H9 (cell line): Measurements from ENCODE around the gene MAPRE3. TPM values are rescaled to one million over a fixed set of nuclear protein-coding genes. Genes with fewer than 3 reads are reported as not detected.
A peak's percentile ranks its signal among the peaks of the same experiment; 100 is the strongest.

Experiments used
- DNase-seq: peaks from one replicate; pipeline ENCODE4 v3.0.0-alpha.2; 2017
- H2AFZ ChIP-seq: one replicate; pipeline ENCODE4 v1.6.1; 2013; ENCODE audit warnings: mild to moderate bottlenecking, low read length, control low read depth, moderate library complexity
- H2AK5ac ChIP-seq: 2 replicates; pipeline ENCODE4 v1.6.1; 2013; ENCODE audit warnings: low read length, control low read depth, mixed read lengths; ENCODE audit not compliant: insufficient read length
- H2BK120ac ChIP-seq: one replicate; pipeline ENCODE4 v1.6.1; 2013; ENCODE audit warnings: low read depth, mild to moderate bottlenecking, low read length, control low read depth, inconsistent platforms; ENCODE audit not compliant: poor library complexity, severe bottlenecking
- H2BK12ac ChIP-seq: 2 replicates; pipeline ENCODE4 v1.6.1; 2013; ENCODE audit warnings: low read length, control low read depth, mixed read lengths, low read depth; ENCODE audit not compliant: insufficient read length
- H2BK15ac ChIP-seq: 2 replicates; pipeline ENCODE4 v1.6.1; 2013; ENCODE audit warnings: low read depth, low read length, control low read depth
- H2BK20ac ChIP-seq: one replicate; pipeline ENCODE4 v1.6.1; 2013; ENCODE audit warnings: low read depth, mild to moderate bottlenecking, low read length, control low read depth, inconsistent platforms; ENCODE audit not compliant: poor library complexity, severe bottlenecking
- H2BK5ac ChIP-seq: 2 replicates; pipeline ENCODE4 v1.6.1; 2013; ENCODE audit warnings: low read length, control low read depth, mixed read lengths; ENCODE audit not compliant: insufficient read length
- H3K14ac ChIP-seq: 2 replicates; pipeline ENCODE4 v1.6.1; 2013; ENCODE audit warnings: low read length, control low read depth; ENCODE audit not compliant: insufficient read depth
- H3K18ac ChIP-seq: 2 replicates; pipeline ENCODE4 v1.6.1; 2013; ENCODE audit warnings: low read depth, mild to moderate bottlenecking, mixed read lengths, low read length, control low read depth; ENCODE audit not compliant: insufficient read length
- H3K23ac ChIP-seq: 2 replicates; pipeline ENCODE4 v1.6.1; 2013; ENCODE audit warnings: low read length, control low read depth, mixed read lengths, low read depth; ENCODE audit not compliant: insufficient read length
- H3K23me2 ChIP-seq: 2 replicates; pipeline ENCODE4 v1.6.1; 2013; ENCODE audit warnings: low read depth, mild to moderate bottlenecking, mixed read lengths, low read length, control low read depth; ENCODE audit not compliant: insufficient read length, poor library complexity, severe bottlenecking
- H3K27ac ChIP-seq: 2 replicates; pipeline ENCODE4 v1.5.1; 2013; ENCODE audit warnings: low read length, control low read depth, mixed read lengths, low read depth; ENCODE audit not compliant: insufficient read length
- H3K27me3 ChIP-seq: 2 replicates; pipeline ENCODE4 v1.6.1; 2013; ENCODE audit warnings: low read length, control low read depth, inconsistent platforms; ENCODE audit not compliant: insufficient read depth
- H3K4ac ChIP-seq: 2 replicates; pipeline ENCODE4 v1.6.1; 2013; ENCODE audit warnings: low read depth, mild to moderate bottlenecking, control low read depth, inconsistent platforms, low read length, moderate library complexity
- H3K4me1 ChIP-seq: 2 replicates; pipeline ENCODE4 v1.6.1; 2013; ENCODE audit warnings: low read length, control low read depth, inconsistent platforms; ENCODE audit not compliant: insufficient read depth
- H3K4me2 ChIP-seq: 2 replicates; pipeline ENCODE4 v1.6.1; 2013; ENCODE audit warnings: low read length, control low read depth, mixed read lengths; ENCODE audit not compliant: insufficient read length, insufficient read depth
- H3K56ac ChIP-seq: 2 replicates; pipeline ENCODE4 v1.6.1; 2013; ENCODE audit warnings: low read depth, mild to moderate bottlenecking, mixed read lengths, low read length, control low read depth; ENCODE audit not compliant: insufficient read length
- H3K79me1 ChIP-seq: 2 replicates; pipeline ENCODE4 v1.6.1; 2013; ENCODE audit warnings: low read depth, mild to moderate bottlenecking, moderate library complexity, low read length, control low read depth, inconsistent platforms; ENCODE audit not compliant: insufficient read depth, poor library complexity, severe bottlenecking
- H3K79me2 ChIP-seq: 2 replicates; pipeline ENCODE4 v1.6.1; 2013; ENCODE audit warnings: low read length, control low read depth, inconsistent platforms; ENCODE audit not compliant: insufficient read depth
- H3K9ac ChIP-seq: 2 replicates; pipeline ENCODE4 v1.6.1; 2013; ENCODE audit warnings: low read length, control low read depth, mixed read lengths; ENCODE audit not compliant: insufficient read length; ENCODE audit errors: extremely low read depth
- H3K9me3 ChIP-seq: one replicate; pipeline ENCODE4 v1.6.1; 2013; ENCODE audit warnings: low read depth, low read length, inconsistent platforms; ENCODE audit not compliant: control insufficient read depth
- H3T11ph ChIP-seq: one replicate; pipeline ENCODE4 v1.6.1; 2013; ENCODE audit warnings: mild to moderate bottlenecking, low read length, control low read depth, inconsistent platforms
- H4K20me1 ChIP-seq: one replicate; pipeline ENCODE4 v1.6.1; 2013; ENCODE audit not compliant: control insufficient read depth, insufficient read length, insufficient read depth
- H4K5ac ChIP-seq: 2 replicates; pipeline ENCODE4 v1.6.1; 2013; ENCODE audit warnings: low read depth, mild to moderate bottlenecking, mixed read lengths, low read length, control low read depth; ENCODE audit not compliant: insufficient read length
- H4K8ac ChIP-seq: replicated peaks from 2 replicates; pipeline ENCODE4 v1.6.1; 2013; ENCODE audit warnings: low read length, control low read depth, mixed read lengths, low read depth; ENCODE audit not compliant: insufficient read length
- H4K91ac ChIP-seq: 2 replicates; pipeline ENCODE4 v1.6.1; 2013; ENCODE audit warnings: low read depth, mild to moderate bottlenecking, moderate library complexity, mixed read lengths, low read length, control low read depth; ENCODE audit not compliant: insufficient read length
- H3K27ac Mint-ChIP-seq, 3 experiments: 2 replicates in 2 of 3; 3 replicates in 1 of 3; pipeline ENCODE4 v1.8.0; 2020 to 2021; ENCODE audit warnings: mixed read lengths in 3 of 3, mild to moderate bottlenecking in 1 of 3, moderate library complexity in 1 of 3
- H3K27me3 Mint-ChIP-seq: 2 replicates; pipeline ENCODE4 v1.8.0; 2021; ENCODE audit warnings: low read depth, mild to moderate bottlenecking, moderate library complexity, mixed read lengths
- H3K36me3 Mint-ChIP-seq, 3 experiments: 2 replicates in 2 of 3; 3 replicates in 1 of 3; pipeline ENCODE4 v1.8.0; 2020 to 2021; ENCODE audit warnings: low read depth in 3 of 3, mixed read lengths in 3 of 3; ENCODE audit not compliant: insufficient read depth in 1 of 3
- H3K4me1 Mint-ChIP-seq, 2 experiments: 2 replicates each; pipeline ENCODE4 v1.8.0; 2020; ENCODE audit warnings: mixed read lengths in 2 of 2
- H3K4me3 Mint-ChIP-seq, 2 experiments: 2 replicates in 1 of 2; 3 replicates in 1 of 2; pipeline ENCODE4 v1.8.0; 2020 to 2021; ENCODE audit warnings: mild to moderate bottlenecking in 2 of 2, mixed read lengths in 2 of 2, moderate library complexity in 1 of 2
- H3K9me3 Mint-ChIP-seq, 2 experiments: 2 replicates in 1 of 2; 3 replicates in 1 of 2; pipeline ENCODE4 v1.8.0; 2020; ENCODE audit warnings: mild to moderate bottlenecking in 2 of 2, mixed read lengths in 2 of 2, moderate library complexity in 1 of 2
- CTCF ChIP-seq: fragments of 200-600 bp; sonication (generic); conservative IDR thresholded peaks from 3 replicates; pipeline ENCODE4 v1.8.0; 2021; ENCODE audit warnings: antibody characterized with exemption, mild to moderate bottlenecking
- WGBS: extraction: QIAGEN DNeasy Blood & Tissue Kit; methylation state at CpG from one replicate; pipeline ENCODE4 v1.1.7; 2013; ENCODE audit warnings: missing lambda C conversion rate, low lambda C conversion rate, mixed read lengths; ENCODE audit not compliant: insufficient read length; ENCODE audit errors: extremely low coverage; 5-methylcytosine and 5-hydroxymethylcytosine counted together
- total RNA-seq: library from RNA; stranded (reverse); gene quantifications from 2 replicates; pipeline ENCODE4 v1.2.1, GENCODE V29; 2021

The MAPRE3 gene
- total RNA-seq, 1 experiment from 2014 or later: 2.0 TPM

DNA sequence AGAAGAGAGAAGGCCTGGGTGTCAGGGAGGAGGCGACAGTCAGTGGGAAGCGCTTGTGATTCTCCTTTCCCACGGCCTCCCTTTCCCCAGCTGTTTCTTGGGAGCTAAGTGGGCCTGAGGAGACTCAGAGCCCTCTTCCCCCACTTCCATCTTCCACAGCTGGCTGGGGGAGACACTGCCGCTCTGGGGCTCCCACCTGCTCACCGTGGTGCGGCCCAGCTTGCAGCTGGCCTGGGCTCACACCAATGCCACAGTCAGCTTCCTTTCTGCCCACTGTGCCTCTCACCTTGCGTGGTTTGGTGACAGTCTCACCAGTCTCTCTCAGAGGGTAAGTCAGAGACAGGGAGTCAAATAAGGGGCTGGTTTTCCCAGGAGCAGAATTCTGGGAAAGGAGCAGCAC, 69.4 kb downstream of the MAPRE3 start:
- H4K20me1 ChIP-seq: no peaks in the 10 kb centered on the region
- H3K23ac ChIP-seq: no peak overlapping the region

More for the DNA sequence above, 69.4 kb downstream of the MAPRE3 start:
- H3K9ac ChIP-seq: no peak overlapping the region
- H3K27me3 Mint-ChIP-seq: no peaks in the 10 kb centered on the region
- H2AK5ac ChIP-seq: no peak overlapping the region
- no peak overlapping the region for H4K8ac ChIP-seq
- no peak overlapping the region for H3K14ac ChIP-seq
- H4K5ac ChIP-seq: no peak overlapping the region
- no peak overlapping the region for H3K4me3 Mint-ChIP-seq
- no peak overlapping the region for H2BK120ac ChIP-seq
- no peaks in the 10 kb centered on the region for H3K27me3 ChIP-seq
- no peak overlapping the region for H2BK20ac ChIP-seq
- no peak overlapping the region for H3K18ac ChIP-seq
- no peaks in the 10 kb centered on the region for H3K23me2 ChIP-seq
- H3T11ph ChIP-seq: no peak overlapping the region
- H3K4ac ChIP-seq: no peak overlapping the region
- no peak overlapping the region for H2BK12ac ChIP-seq
- no peak overlapping the region for H2AFZ ChIP-seq
- peaks cover 20 to 78% (median 73%) of the 10 kb centered on the region in 3 experiments for H3K36me3 Mint-ChIP-seq
- H3K56ac ChIP-seq: no peak overlapping the region
- H3K4me2 ChIP-seq: no peak overlapping the region
- no peak for TF ChIP-seq CTCF
- no peaks in the 10 kb centered on the region for H3K79me2 ChIP-seq
- no peak overlapping the region for H3K27ac ChIP-seq
- H3K9me3 Mint-ChIP-seq: no peaks in the 10 kb centered on the region
- no peak overlapping the region for H2BK15ac ChIP-seq
- no peak overlapping the region for H2BK5ac ChIP-seq
- no peaks in the 10 kb centered on the region for H3K79me1 ChIP-seq
- DNase-seq: no peak
- H3K9me3 ChIP-seq: no peaks in the 10 kb centered on the region
- H3K27ac Mint-ChIP-seq: peak overlapping the region in 1 of 3 experiments; percentile 67; a peak in 1 of 7 replicates
- H3K4me1 ChIP-seq: no peaks in the 10 kb centered on the region
- H4K91ac ChIP-seq: no peak overlapping the region
- no CpG with 5 or more reads among the region's 7 CpGs for WGBS
- peaks cover 0 to 5% of the 10 kb centered on the region in 2 experiments; a peak in 1 of 4 replicates for H3K4me1 Mint-ChIP-seq
